ENCODE results near the gene TDG.

Gene TDG

DNA sequence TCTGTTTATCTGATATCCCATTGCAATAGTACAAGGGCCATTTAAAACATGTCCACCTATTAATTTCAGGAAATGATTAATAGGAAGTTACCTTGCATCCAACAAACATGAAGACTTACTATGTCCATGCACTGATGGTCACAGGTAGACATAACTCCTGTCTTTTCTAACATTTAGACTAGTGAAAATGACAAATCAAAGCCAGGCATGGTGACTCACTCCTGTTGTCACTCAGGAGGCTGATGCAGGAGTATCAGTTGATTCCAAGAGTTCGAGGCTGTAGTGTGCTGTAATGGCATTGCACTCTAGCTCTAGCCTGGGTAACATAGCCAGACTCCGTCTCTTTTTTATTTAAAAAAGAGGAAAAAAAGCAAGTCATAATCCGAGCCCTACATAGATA is 20.7 kb upstream of the TDG start:
- DNase-seq = no peak
- no peak for TF ChIP-seq CTCF (IDR thresholded peaks at IDR 0.05; ENCODE audit: low read depth, low read length, missing control alignments)
- in situ Hi-C loops (cut with HindIII; ENCODE audit: low pct_ligation_motif_present, low sequenced_read_pairs) = no loop called here
- peaks cover 90% of the 10 kb centered on the region for H3K36me3 ChIP-seq (replicated peaks)
- H3K4me3 ChIP-seq (ENCODE audit: low read depth, low read length) = no peak overlapping the region
- no peaks in the 10 kb centered on the region for H3K27me3 ChIP-seq (replicated peaks)
- no peak overlapping the region for H3K27ac ChIP-seq

- no peak for TF ChIP-seq CTCF (IDR thresholded peaks at IDR 0.05; ENCODE audit: low read depth, low read length, missing control alignments)
- in situ Hi-C loops (cut with HindIII; ENCODE audit: low pct_ligation_motif_present, low sequenced_read_pairs) = no loop called here
- Histone ChIP-seq H3K27ac (no peak overlapping the region), H3K4me3 (ENCODE audit: low read depth, low read length) (no peak overlapping the region), H3K27me3 (replicated peaks) (no peaks in the 10 kb centered on the region), H3K36me3 (replicated peaks) (peaks cover 90% of the 10 kb centered on the region)
- no peak for DNase-seq
Measured at GRCh38 chr12:103947871-103948555, 17.7 kb upstream of the TDG start.

GRCh38 chr12:103948746-103949406 is 16.8 kb upstream of the TDG start:
- TF ChIP-seq CTCF (IDR thresholded peaks at IDR 0.05; ENCODE audit: low read depth, low read length, missing control alignments) = no peak
- Histone ChIP-seq H3K4me3 (ENCODE audit: low read depth, low read length) (no peak overlapping the region), H3K27ac (no peak overlapping the region), H3K27me3 (replicated peaks) (no peaks in the 10 kb centered on the region), H3K36me3 (replicated peaks) (peaks cover 90% of the 10 kb centered on the region)
- no peak for DNase-seq
- in situ Hi-C loops (cut with HindIII; ENCODE audit: low pct_ligation_motif_present, low sequenced_read_pairs) = no loop called here

GRCh38 chr12:103952497-103952896 is 13.2 kb upstream of the TDG start:
- TF ChIP-seq CTCF (IDR thresholded peaks at IDR 0.05; ENCODE audit: low read depth, low read length, missing control alignments) = no peak
- no peak overlapping the region for H3K4me3 ChIP-seq (ENCODE audit: low read depth, low read length)
- in situ Hi-C loops (cut with HindIII; ENCODE audit: low pct_ligation_motif_present, low sequenced_read_pairs) = no loop called here
- H3K36me3 ChIP-seq (replicated peaks) = peaks cover 55% of the 10 kb centered on the region
- H3K27me3 ChIP-seq (replicated peaks) = no peaks in the 10 kb centered on the region
- no peak overlapping the region for H3K27ac ChIP-seq
- no peak for DNase-seq

DNA sequence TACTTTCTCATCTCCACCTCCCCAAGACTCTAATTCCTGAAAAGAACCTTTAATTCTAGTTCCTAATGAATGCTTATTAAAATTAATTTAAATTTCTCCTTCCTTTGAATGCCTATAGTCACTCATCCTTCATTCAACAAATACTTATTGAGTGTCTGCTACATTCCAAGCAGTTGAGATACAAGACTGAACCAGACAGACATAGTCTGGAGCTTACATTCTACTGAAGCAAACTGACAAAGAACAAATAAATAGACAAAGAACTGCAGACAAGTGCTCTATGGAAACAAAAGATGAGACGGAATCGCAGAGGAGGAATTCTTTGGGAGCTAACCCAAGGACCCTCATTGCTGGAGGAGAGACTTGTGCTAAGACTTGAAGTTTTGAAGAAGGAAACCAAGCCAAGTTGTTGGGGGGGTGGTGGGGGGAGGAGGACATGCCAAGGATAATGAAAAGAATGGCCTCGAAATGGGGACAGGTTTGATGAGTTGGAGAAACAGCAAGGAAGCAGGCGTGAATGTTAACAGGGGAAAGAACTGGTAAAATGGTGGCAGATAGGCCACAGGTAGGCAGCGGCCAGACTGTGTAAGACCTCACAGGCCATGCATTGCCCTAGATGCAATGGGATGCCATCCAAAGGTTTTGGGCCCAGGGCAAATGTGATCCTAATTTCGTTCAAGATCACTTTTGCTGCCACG is 9.7 kb upstream of the TDG start:
- peak overlapping the region; percentile 92 for H3K4me3 ChIP-seq (ENCODE audit: low read depth, low read length)
- TF ChIP-seq CTCF (IDR thresholded peaks at IDR 0.05; ENCODE audit: low read depth, low read length, missing control alignments) = no peak
- no peak for DNase-seq
- no peaks in the 10 kb centered on the region for H3K27me3 ChIP-seq (replicated peaks)
- peaks cover 25% of the 10 kb centered on the region for H3K36me3 ChIP-seq (replicated peaks)
- in situ Hi-C loops (cut with HindIII; ENCODE audit: low pct_ligation_motif_present, low sequenced_read_pairs) = no loop called here
- H3K27ac ChIP-seq = peak overlapping the region; percentile 89
